Heart right ventricle (tissue), 16 donors: ENCODE results near the gene DIRAS1. TPM values are rescaled to one million over a fixed set of nuclear protein-coding genes. Genes with fewer than 3 reads are reported as not detected.
"Not testable (repeated sequence)": the region's sequence is repeated elsewhere in the genome, so short reads cannot be mapped to it uniquely, and the experiment has no call there.

Source experiments
- ATAC-seq, 8 donors: fragments of 200-7000 bp; cut with Tn5 transposase; one replicate each; pipeline ENCODE4 v1.9.1; 2020; ENCODE audit warnings: mild to moderate bottlenecking in 8 of 8, moderate library complexity in 8 of 8, moderate number of reproducible peaks in 1 of 8
- DNase-seq, 2 donors: peaks; one replicate each; pipeline ENCODE4 v3.0.0-alpha.2; 2020
- H3K27ac ChIP-seq, 10 donors: fragments of 200-600 bp; sonication (generic) in 2 of 10; one replicate each; pipeline versions ENCODE4 v1.5.0 to v1.8.0; 2020 to 2022; ENCODE audit warnings: mild to moderate bottlenecking in 3 of 10
- H3K27me3 ChIP-seq, 7 donors: fragments of 200-600 bp; one replicate each; pipeline ENCODE4 v1.8.0; 2021 to 2022; ENCODE audit warnings: mild to moderate bottlenecking in 2 of 7
- H3K36me3 ChIP-seq, 9 donors: fragments of 200-600 bp; sonication (generic) in 1 of 9; one replicate each; pipeline versions ENCODE4 v1.5.0 to v1.8.0; 2020 to 2022; ENCODE audit warnings: mild to moderate bottlenecking in 2 of 9
- H3K4me1 ChIP-seq, 9 donors: fragments of 200-600 bp; sonication (generic) in 1 of 9; one replicate each; pipeline versions ENCODE4 v1.5.0 to v1.8.0; 2020 to 2022; ENCODE audit warnings: mild to moderate bottlenecking in 4 of 9
- H3K4me3 ChIP-seq, 10 donors: fragments of 200-600 bp; sonication (generic) in 2 of 10; one replicate each; pipeline versions ENCODE4 v1.5.0 to v1.8.0; 2020 to 2022; ENCODE audit warnings: mild to moderate bottlenecking in 7 of 10, moderate library complexity in 2 of 10
- H3K9me3 ChIP-seq, 11 donors: fragments of 200-600 bp in 10 of 11; sonication (generic) in 2 of 11; one replicate each; pipeline versions ENCODE4 v1.5.0 to v1.8.0; 2013 to 2022; ENCODE audit warnings: mild to moderate bottlenecking in 2 of 11, control low read depth in 1 of 11, moderate library complexity in 1 of 11
- CTCF ChIP-seq, 9 donors: fragments of 200-600 bp; sonication (generic) in 2 of 9; IDR thresholded peaks; one replicate each; pipeline versions ENCODE4 v1.5.0 to v1.8.0; 2021 to 2022; ENCODE audit warnings: antibody characterized with exemption in 9 of 9, mild to moderate bottlenecking in 5 of 9, moderate library complexity in 1 of 9
- WGBS, 2 donors: extraction: QIAGEN DNeasy Blood & Tissue Kit; methylation state at CpG; one replicate each; pipeline ENCODE4 v1.1.7; 2013; ENCODE audit warnings: inconsistent platforms in 1 of 2; 5-methylcytosine and 5-hydroxymethylcytosine counted together
- intact Hi-C, 10 donors: fragments of 100-400 bp; cut with DNase I; formaldehyde crosslinking; loops; one replicate each; pipeline versions ENCODE4 v1.11.1 to v1.14.2; 2022
- polyA plus RNA-seq, 2 donors: library from polyadenylated mRNA; stranded (reverse); fragments of 200-250 nt; gene quantifications; one replicate each; pipeline ENCODE4 v1.2.3, GENCODE V29; 2013
- total RNA-seq, 10 donors: library from RNA; stranded (reverse); fragmentation: NEBNext Ultra II Directional in 3 of 10; extraction: Animal tissue kit (Norgen Biotek cat#: 25700) in 3 of 10; gene quantifications; one replicate each; pipeline versions ENCODE4 v1.2.1 to v1.2.4, GENCODE V29; 2021 to 2023
- donor health status: Arrhythmogenic right ventricular cardiomyopathy.
- donor health status: ischemic (EF 13 %, LVEDD 7.1; RV severe dilation, severe dysfunction).
- donor health status: healthy with polysubstance abuse.
- donor health status: DM: no; HTN: yes; CAD: no.
- donor health status: DM: no; HTN: no; CAD: no.
- donor health status: ischemic (EF 25% LVEDD 6.9; RV normal size, moderate dysfunction).
- donor health status: ischemic (EF 25% LVEDD 5.7; RV mildly dilated, moderate dysfunction).
- donor health status: healthy.
- donor health status: DM: yes; HTN: yes; CAD: no.
- donor health status: Ischemic cardiomyopathy.
- donor health status: ischemic (EF 35%, LVEDD 5.7; RV mildly dilated, moderate dysfunction).
- donor health status: nonischemic (EF 11% LVEDD 7.7; RV severe dilation, severe dysfunction).
- donor health status: DM: yes; HTN: yes; CAD: no.
- donor health status: PGD.
- donor health status: ischemic (EF 29% LVEDD 5.4; RV normal size, mild dysfunction).
- donor health status: nonischemic (EF 23%, LVEDD 6.1; RV moderate dilation, normal function).

Gene DIRAS1
- total and polyA plus RNA-seq, 12 donors = 63.7 to 381 (median 157) TPM

- 88% methylated on average over 11 of the region's 11 CpGs for whole genome bisulfite sequencing, 2 donors
Observed at GRCh38 chr19:2680808-2681207, 40.4 kb downstream of the DIRAS1 start.

GRCh38 chr19:2679439-2679838 lies 41.7 kb downstream of the DIRAS1 start:
- Histone ChIP-seq H3K27ac (no peak overlapping the region), H3K36me3 (peaks cover 0 to 5% (median 0%) of the 10 kb centered on the region in 9 donors), H3K4me1 (peaks cover 0 to 24% (median 6%) of the 10 kb centered on the region in 9 donors), H3K9me3 (no peaks in the 10 kb centered on the region), H3K4me3 (no peak overlapping the region), H3K27me3 (no peaks in the 10 kb centered on the region)
- no peak for TF ChIP-seq CTCF (IDR thresholded peaks at IDR 0.05)
- intact Hi-C loops = no loop called here
- WGBS, 2 donors = 88 to 90% methylated on average over 2 of the region's 2 CpGs
- DNase-seq (no peak), ATAC-seq (no peak)

More at GRCh38 chr19:2680808-2681207, 40.4 kb downstream of the DIRAS1 start:
- intact Hi-C loops = no loop called here
- Histone ChIP-seq H3K9me3 (no peaks in the 10 kb centered on the region), H3K4me3 (no peak overlapping the region), H3K36me3 (peaks cover 0 to 5% (median 0%) of the 10 kb centered on the region in 9 donors), H3K27ac (no peak overlapping the region), H3K27me3 (no peaks in the 10 kb centered on the region), H3K4me1 (peaks cover 0 to 14% (median 3%) of the 10 kb centered on the region in 9 donors)
- TF ChIP-seq CTCF (IDR thresholded peaks at IDR 0.05) = no peak
- DNase-seq (no peak), ATAC-seq (no peak)

- H3K27me3 ChIP-seq, DNase-seq, H3K36me3 ChIP-seq, ATAC-seq, H3K9me3 ChIP-seq, intact Hi-C loops, H3K27ac ChIP-seq, H3K4me3 ChIP-seq: not testable (repeated sequence)
- WGBS, 2 donors = 92 to 95% methylated on average over 5 of the region's 5 CpGs
- H3K4me1 ChIP-seq = peaks cover 0 to 25% (median 6%) of the 10 kb centered on the region in 9 donors
Observed at GRCh38 chr19:2678948-2679347, 42.2 kb downstream of the DIRAS1 start.

GRCh38 chr19:2678044-2678671 lies 43.0 kb downstream of the DIRAS1 start:
- ATAC-seq (no peak), DNase-seq (no peak)
- H3K27ac ChIP-seq = no peak overlapping the region
- H3K36me3 ChIP-seq = peaks cover 0 to 5% (median 0%) of the 10 kb centered on the region in 9 donors
- intact Hi-C loops = no loop called here
- H3K4me1 ChIP-seq = peaks cover 0 to 25% (median 6%) of the 10 kb centered on the region in 9 donors
- H3K4me3 ChIP-seq = no peak overlapping the region
- WGBS, 2 donors = 83 to 86% methylated on average over 8 of the region's 8 CpGs
- no peaks in the 10 kb centered on the region for H3K9me3 ChIP-seq
- no peak for TF ChIP-seq CTCF (IDR thresholded peaks at IDR 0.05)
- H3K27me3 ChIP-seq = no peaks in the 10 kb centered on the region

GRCh38 chr19:2676823-2677222 lies 44.3 kb downstream of the DIRAS1 start:
- no peak for TF ChIP-seq CTCF (IDR thresholded peaks at IDR 0.05)
- intact Hi-C loops = no loop called here

More at GRCh38 chr19:2676823-2677222, 44.3 kb downstream of the DIRAS1 start:
- H3K4me1 ChIP-seq = peaks cover 0 to 25% (median 6%) of the 10 kb centered on the region in 9 donors
- DNase-seq (no peak), ATAC-seq (no peak)
- H3K27ac ChIP-seq = no peak overlapping the region
- peaks cover 0 to 5% (median 0%) of the 10 kb centered on the region in 9 donors for H3K36me3 ChIP-seq
- no peak overlapping the region for H3K4me3 ChIP-seq
- 71 to 74% methylated on average over 12 of the region's 12 CpGs for WGBS, 2 donors
- H3K27me3 ChIP-seq = no peaks in the 10 kb centered on the region
- no peaks in the 10 kb centered on the region for H3K9me3 ChIP-seq
